GM12891 (cell line): ENCODE data around the gene ARSG.

Experiments used
- POLR2A ChIP-seq: IDR thresholded peaks from 2 replicates; pipeline ENCODE4 v1.6.1; 2011; ENCODE audit warnings: low read depth, low read length, control low read depth
- POLR2AphosphoS5 ChIP-seq: IDR thresholded peaks from 2 replicates; pipeline ENCODE4 v1.6.1; 2011; ENCODE audit warnings: low read depth, low read length, control low read depth
- TAF1 ChIP-seq: IDR thresholded peaks from 2 replicates; pipeline ENCODE4 v1.6.1; 2011; ENCODE audit warnings: low read depth, low read length, control low read depth

DNA sequence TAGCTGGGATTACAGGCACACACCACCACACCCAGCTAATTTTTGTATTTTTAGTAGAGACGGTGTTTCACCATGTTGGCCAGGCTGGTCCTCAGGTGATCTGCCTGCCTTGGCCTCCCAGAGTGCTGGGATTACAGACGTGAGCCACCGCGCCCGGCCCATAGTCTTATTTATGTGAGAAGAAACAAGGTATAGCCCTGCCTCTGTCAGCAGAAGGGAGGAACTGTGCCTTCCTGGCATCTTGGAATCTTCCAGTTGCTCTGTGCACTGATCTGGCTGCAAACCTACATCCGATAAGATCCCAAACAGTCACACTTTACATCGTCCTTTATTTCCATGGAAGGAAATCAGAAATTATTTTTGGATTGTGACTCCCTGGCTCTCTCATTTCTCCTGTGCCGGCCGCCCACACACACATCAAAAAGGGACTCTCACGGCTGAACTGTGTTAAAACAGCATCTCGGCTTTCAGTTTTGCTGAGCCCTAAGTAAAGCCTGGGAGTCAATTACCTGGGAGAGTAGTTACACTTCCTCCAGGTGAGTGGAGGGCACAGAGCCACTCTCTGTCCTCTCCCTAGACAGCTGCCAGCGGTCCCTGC, 142.7 kb downstream of the ARSG start:
- no peak for TF ChIP-seq POLR2A
- no peak for TF ChIP-seq POLR2AphosphoS5
- no peak for TF ChIP-seq TAF1
